Measurements from ENCODE around the gene SCG3. TPM values are rescaled to one million over a fixed set of nuclear protein-coding genes. Genes with fewer than 3 reads are reported as not detected.
A peak's percentile ranks its signal among the peaks of the same experiment; 100 is the strongest.

Gene SCG3
- total and polyA plus RNA-seq, 2 of the 13 experiments (the other 11 are each of a cell fraction or from before 2014, with no cell fraction given), result not detected

DNA sequence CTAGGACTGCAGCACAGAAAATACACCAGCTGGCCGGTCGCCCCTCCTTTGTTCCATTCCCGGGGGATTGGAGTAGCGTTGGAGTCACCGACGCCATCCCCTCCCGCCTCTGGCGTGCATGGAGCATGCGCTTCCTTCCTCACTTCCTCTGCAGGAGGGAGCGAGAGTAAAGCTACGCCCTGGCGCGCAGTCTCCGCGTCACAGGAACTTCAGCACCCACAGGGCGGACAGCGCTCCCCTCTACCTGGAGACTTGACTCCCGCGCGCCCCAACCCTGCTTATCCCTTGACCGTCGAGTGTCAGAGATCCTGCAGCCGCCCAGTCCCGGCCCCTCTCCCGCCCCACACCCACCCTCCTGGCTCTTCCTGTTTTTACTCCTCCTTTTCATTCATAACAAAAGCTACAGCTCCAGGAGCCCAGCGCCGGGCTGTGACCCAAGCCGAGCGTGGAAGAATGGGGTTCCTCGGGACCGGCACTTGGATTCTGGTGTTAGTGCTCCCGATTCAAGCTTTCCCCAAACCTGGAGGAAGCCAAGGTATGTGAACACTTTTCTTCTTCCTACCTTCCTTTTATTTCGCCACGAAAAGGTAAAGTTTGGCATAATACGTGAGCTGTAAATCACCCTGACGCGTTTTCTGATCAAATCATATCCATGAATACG, at the start of gene SCG3 (continued):
- TF ChIP-seq, protein P1, sequence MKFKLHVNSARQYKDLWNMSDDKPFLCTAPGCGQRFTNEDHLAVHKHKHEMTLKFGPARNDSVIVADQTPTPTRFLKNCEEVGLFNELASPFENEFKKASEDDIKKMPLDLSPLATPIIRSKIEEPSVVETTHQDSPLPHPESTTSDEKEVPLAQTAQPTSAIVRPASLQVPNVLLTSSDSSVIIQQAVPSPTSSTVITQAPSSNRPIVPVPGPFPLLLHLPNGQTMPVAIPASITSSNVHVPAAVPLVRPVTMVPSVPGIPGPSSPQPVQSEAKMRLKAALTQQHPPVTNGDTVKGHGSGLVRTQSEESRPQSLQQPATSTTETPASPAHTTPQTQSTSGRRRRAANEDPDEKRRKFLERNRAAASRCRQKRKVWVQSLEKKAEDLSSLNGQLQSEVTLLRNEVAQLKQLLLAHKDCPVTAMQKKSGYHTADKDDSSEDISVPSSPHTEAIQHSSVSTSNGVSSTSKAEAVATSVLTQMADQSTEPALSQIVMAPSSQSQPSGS (CRISPR knock-in tag; IDR thresholded peaks at IDR 0.05), result no peak
- TF ChIP-seq ZNF234 (CRISPR knock-in tag; conservative IDR thresholded peaks at IDR 0.05), result no peak
- TF ChIP-seq HDAC2 (CRISPR knock-in tag; IDR thresholded peaks at IDR 0.05), result peak; percentile 80
- TF ChIP-seq SOX13 (IDR thresholded peaks at IDR 0.05), result no peak
- peak in 1 of 2 experiments; percentile 32; a peak in 1 of 4 replicates for TF ChIP-seq SOX13 (CRISPR knock-in tag; conservative IDR thresholded peaks at IDR 0.05 in 1 of 2, IDR thresholded peaks at IDR 0.05 in 1 of 2)
- peak; percentile 99 for TF ChIP-seq MIER2 (CRISPR knock-in tag; IDR thresholded peaks at IDR 0.05)
- TF ChIP-seq ZNF747 (CRISPR knock-in tag; IDR thresholded peaks at IDR 0.05; ENCODE audit: borderline replicate concordance), result no peak
- no peak for TF ChIP-seq NR3C1 (CRISPR knock-in tag; IDR thresholded peaks at IDR 0.05)
- TF ChIP-seq, protein P2, sequence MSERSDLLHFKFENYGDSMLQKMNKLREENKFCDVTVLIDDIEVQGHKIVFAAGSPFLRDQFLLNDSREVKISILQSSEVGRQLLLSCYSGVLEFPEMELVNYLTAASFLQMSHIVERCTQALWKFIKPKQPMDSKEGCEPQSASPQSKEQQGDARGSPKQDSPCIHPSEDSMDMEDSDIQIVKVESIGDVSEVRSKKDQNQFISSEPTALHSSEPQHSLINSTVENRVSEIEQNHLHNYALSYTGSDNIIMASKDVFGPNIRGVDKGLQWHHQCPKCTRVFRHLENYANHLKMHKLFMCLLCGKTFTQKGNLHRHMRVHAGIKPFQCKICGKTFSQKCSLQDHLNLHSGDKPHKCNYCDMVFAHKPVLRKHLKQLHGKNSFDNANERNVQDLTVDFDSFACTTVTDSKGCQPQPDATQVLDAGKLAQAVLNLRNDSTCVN (CRISPR knock-in tag; IDR thresholded peaks at IDR 0.05; ENCODE audit: borderline replicate concordance), result 0 out of 2 replicates have a peak, but pooled peaks have one; percentile 67
- TF ChIP-seq ZNF607 (CRISPR knock-in tag; IDR thresholded peaks at IDR 0.05; ENCODE audit: borderline replicate concordance), result peak; percentile 58; the same call in 1 of the 2 replicates
- 0 out of 2 replicates have a peak, but pooled peaks have one; percentile 31 for TF ChIP-seq GFI1 (CRISPR knock-in tag; IDR thresholded peaks at IDR 0.05; ENCODE audit: borderline replicate concordance)
- TF ChIP-seq, protein P3, sequence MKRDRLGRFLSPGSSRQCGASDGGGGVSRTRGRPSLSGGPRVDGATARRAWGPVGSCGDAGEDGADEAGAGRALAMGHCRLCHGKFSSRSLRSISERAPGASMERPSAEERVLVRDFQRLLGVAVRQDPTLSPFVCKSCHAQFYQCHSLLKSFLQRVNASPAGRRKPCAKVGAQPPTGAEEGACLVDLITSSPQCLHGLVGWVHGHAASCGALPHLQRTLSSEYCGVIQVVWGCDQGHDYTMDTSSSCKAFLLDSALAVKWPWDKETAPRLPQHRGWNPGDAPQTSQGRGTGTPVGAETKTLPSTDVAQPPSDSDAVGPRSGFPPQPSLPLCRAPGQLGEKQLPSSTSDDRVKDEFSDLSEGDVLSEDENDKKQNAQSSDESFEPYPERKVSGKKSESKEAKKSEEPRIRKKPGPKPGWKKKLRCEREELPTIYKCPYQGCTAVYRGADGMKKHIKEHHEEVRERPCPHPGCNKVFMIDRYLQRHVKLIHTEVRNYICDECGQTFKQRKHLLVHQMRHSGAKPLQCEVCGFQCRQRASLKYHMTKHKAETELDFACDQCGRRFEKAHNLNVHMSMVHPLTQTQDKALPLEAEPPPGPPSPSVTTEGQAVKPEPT (CRISPR knock-in tag; IDR thresholded peaks at IDR 0.05; ENCODE audit: low read depth), result no peak
- TF ChIP-seq FOXM1 (CRISPR knock-in tag; IDR thresholded peaks at IDR 0.05), result no peak
- no peak for TF ChIP-seq MED13 (CRISPR knock-in tag; IDR thresholded peaks at IDR 0.05)
